HepG2 (cell line): Measurements from ENCODE around the gene IFT52. TPM values are rescaled to one million over a fixed set of nuclear protein-coding genes. Genes with fewer than 3 reads are reported as not detected.

Source experiments
- ETV5 ChIP-seq: IDR thresholded peaks from 2 replicates; pipeline ENCODE4 v1.6.1; 2018; ENCODE audit warnings: missing biosample characterization, missing genetic modification reagents, inconsistent platforms, borderline replicate concordance
- FOXO1 ChIP-seq: sonication (generic); formaldehyde crosslinking; IDR thresholded peaks from 2 replicates; pipeline ENCODE4 v1.4.0; 2020; ENCODE audit warnings: missing genetic modification reagents
- HMG20A ChIP-seq: IDR thresholded peaks from 2 replicates; pipeline ENCODE4 v1.6.1; 2016; ENCODE audit warnings: borderline replicate concordance
- HOXA5 ChIP-seq: sonication (generic); formaldehyde crosslinking; IDR thresholded peaks from 2 replicates; pipeline ENCODE4 v1.4.0; 2020; ENCODE audit warnings: missing genetic modification reagents
- ISX ChIP-seq: sonication (generic); formaldehyde crosslinking; conservative IDR thresholded peaks from 2 replicates; pipeline ENCODE4 v1.5.0; 2020; ENCODE audit warnings: missing genetic modification reagents
- JUND ChIP-seq: sonication (generic); formaldehyde crosslinking; IDR thresholded peaks from 2 replicates; pipeline ENCODE4 v1.8.0; 2022; ENCODE audit warnings: mild to moderate bottlenecking, missing genetic modification reagents
- NKX3-1 ChIP-seq: sonication (generic); formaldehyde crosslinking; IDR thresholded peaks from 2 replicates; pipeline ENCODE4 v1.5.0; 2020; ENCODE audit warnings: missing genetic modification reagents
- PAWR ChIP-seq: sonication (generic); formaldehyde crosslinking; IDR thresholded peaks from 2 replicates; pipeline ENCODE4 v1.4.0; 2020; ENCODE audit warnings: missing genetic modification reagents, mild to moderate bottlenecking, borderline replicate concordance
- RARG ChIP-seq: sonication (generic); formaldehyde crosslinking; IDR thresholded peaks from 2 replicates; pipeline ENCODE4 v1.4.0; 2020; ENCODE audit warnings: low read depth, mild to moderate bottlenecking, missing genetic modification reagents
- SCMH1 ChIP-seq: sonication (generic); formaldehyde crosslinking; IDR thresholded peaks from 2 replicates; pipeline ENCODE4 v1.9.0; 2021; ENCODE audit warnings: missing genetic modification reagents, mild to moderate bottlenecking, borderline replicate concordance
- SP5 ChIP-seq: IDR thresholded peaks from 2 replicates; pipeline ENCODE4 v1.6.1; 2016; ENCODE audit warnings: low read depth, borderline replicate concordance
- TP53 ChIP-seq: sonication (generic); formaldehyde crosslinking; conservative IDR thresholded peaks from 2 replicates; pipeline ENCODE4 v1.4.0; 2020; ENCODE audit warnings: missing genetic modification reagents
- ZBTB21 ChIP-seq: sonication (generic); formaldehyde crosslinking; IDR thresholded peaks from 2 replicates; pipeline ENCODE4 v1.4.0; 2020; ENCODE audit warnings: missing genetic modification reagents
- ZC3H13 ChIP-seq: sonication (generic); formaldehyde crosslinking; IDR thresholded peaks from 2 replicates; pipeline ENCODE4 v1.8.1; 2023; ENCODE audit warnings: mild to moderate bottlenecking, missing genetic modification reagents, moderate library complexity
- ZNF329 ChIP-seq: sonication (generic); formaldehyde crosslinking; IDR thresholded peaks from 2 replicates; pipeline ENCODE4 v1.9.0; 2021; ENCODE audit warnings: low read depth, mild to moderate bottlenecking, missing genetic modification reagents
- ZNF501 ChIP-seq: sonication (generic); formaldehyde crosslinking; IDR thresholded peaks from 2 replicates; pipeline ENCODE4 v1.5.1; 2020; ENCODE audit warnings: mild to moderate bottlenecking, moderate library complexity, missing genetic modification reagents
- ZNF547 ChIP-seq: sonication (generic); formaldehyde crosslinking; IDR thresholded peaks from 2 replicates; pipeline ENCODE4 v1.5.1; 2020; ENCODE audit warnings: mild to moderate bottlenecking, missing genetic modification reagents
- ZNF777 ChIP-seq: sonication (generic); formaldehyde crosslinking; IDR thresholded peaks from 2 replicates; pipeline ENCODE4 v1.4.0; 2020; ENCODE audit warnings: missing genetic modification reagents
- ZSCAN25 ChIP-seq: sonication (generic); formaldehyde crosslinking; IDR thresholded peaks from 2 replicates; pipeline ENCODE4 v1.8.0; 2022; ENCODE audit warnings: mild to moderate bottlenecking, missing genetic modification reagents
- polyA plus RNA-seq, 8 experiments: library from polyadenylated mRNA; depleted of rRNA in 3 of 8; stranded (reverse) in 7 of 8; unstranded in 1 of 8; fragments of >200 nt; fragmentation: Illumina TruSeq in 4 of 8; extraction: Trizol in 4 of 8; gene quantifications; 2 replicates each; pipeline versions ENCODE4 v1.2.1 to v1.2.3, GENCODE V29; 2011 to 2016; ENCODE audit warnings: low read depth in 4 of 8, missing spikeins in 1 of 8, mixed read lengths in 1 of 8; ENCODE audit not compliant: insufficient read depth in 1 of 8
- total RNA-seq, 5 experiments: library from RNA; depleted of rRNA; stranded (reverse); fragments of >200 nt; fragmentation: Illumina TruSeq; extraction: Trizol; gene quantifications; 2 replicates each; pipeline ENCODE4 v1.2.3, GENCODE V29; 2016; ENCODE audit warnings: low read depth in 1 of 5
- TF ChIP-seq, protein P1 (sequence below): sonication (generic); formaldehyde crosslinking; IDR thresholded peaks from 2 replicates; pipeline ENCODE4 v1.4.0; 2020; ENCODE audit warnings: missing genetic modification reagents, mild to moderate bottlenecking, borderline replicate concordance
- TF ChIP-seq, protein P2 (sequence below): IDR thresholded peaks from 2 replicates; pipeline ENCODE4 v1.4.0; 2020; ENCODE audit warnings: mild to moderate bottlenecking, missing genetic modification reagents
- TF ChIP-seq, protein P3 (sequence below): sonication (generic); formaldehyde crosslinking; IDR thresholded peaks from 2 replicates; pipeline ENCODE4 v1.4.0; 2020; ENCODE audit warnings: mild to moderate bottlenecking, missing genetic modification reagents, borderline replicate concordance

The IFT52 gene
- total and polyA plus RNA-seq, 2 of the 13 experiments (the other 11 are each of a cell fraction or from before 2014, with no cell fraction given) = 48.0 to 64.0 TPM

DNA sequence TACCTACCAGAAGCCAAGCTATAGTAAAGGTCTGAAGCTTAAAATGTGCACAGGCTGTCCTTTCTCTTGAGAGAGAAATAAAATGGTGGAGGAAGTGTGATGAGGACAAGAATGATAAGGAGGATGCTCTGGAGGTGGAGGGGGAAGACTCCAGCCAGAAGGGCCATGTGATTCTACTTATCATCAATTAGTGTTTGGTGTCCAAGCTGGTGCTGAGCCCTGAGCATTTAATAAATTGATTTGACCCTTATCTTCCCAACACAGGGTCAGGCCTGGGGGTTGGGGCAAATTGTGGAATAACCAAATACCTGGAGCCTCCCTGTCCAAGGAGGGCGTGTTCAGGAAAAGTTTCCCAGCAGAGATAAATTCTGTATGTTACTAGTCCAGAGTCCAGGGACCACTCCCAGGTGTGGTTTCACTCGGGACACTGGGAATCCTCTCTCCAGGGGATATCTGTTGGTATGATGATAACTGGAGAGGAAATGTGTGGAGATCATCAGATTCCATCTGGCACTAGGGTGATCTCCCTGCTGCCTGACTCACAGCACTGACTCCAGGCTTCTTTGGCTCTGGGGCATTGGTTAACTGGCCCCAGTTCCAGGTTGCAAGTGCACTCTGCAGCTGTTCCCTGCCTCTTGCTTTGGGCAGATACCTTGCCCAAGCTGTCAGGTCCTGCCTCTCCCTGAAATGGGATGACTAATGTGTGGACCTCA, 72.4 kb downstream of the IFT52 start (continued):
- TF ChIP-seq, protein P1, sequence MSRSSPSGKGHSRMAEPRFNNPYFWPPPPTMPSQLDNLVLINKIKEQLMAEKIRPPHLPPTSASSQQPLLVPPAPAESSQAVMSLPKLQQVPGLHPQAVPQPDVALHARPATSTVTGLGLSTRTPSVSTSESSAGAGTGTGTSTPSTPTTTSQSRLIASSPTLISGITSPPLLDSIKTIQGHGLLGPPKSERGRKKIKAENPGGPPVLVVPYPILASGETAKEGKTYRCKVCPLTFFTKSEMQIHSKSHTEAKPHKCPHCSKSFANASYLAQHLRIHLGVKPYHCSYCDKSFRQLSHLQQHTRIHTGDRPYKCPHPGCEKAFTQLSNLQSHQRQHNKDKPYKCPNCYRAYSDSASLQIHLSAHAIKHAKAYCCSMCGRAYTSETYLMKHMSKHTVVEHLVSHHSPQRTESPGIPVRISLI (CRISPR knock-in tag) = no peak
- TF ChIP-seq ZNF777 (CRISPR knock-in tag) (no peak), SCMH1 (no peak), JUND (CRISPR knock-in tag) (0 out of 2 replicates have a peak, but pooled peaks have one; percentile 17), SP5 (CRISPR knock-in tag) (no peak), RARG (CRISPR knock-in tag) (no peak), ZC3H13 (CRISPR knock-in tag) (no peak), TP53 (CRISPR knock-in tag) (no peak), NKX3-1 (CRISPR knock-in tag) (no peak), HMG20A (CRISPR knock-in tag) (no peak), HOXA5 (CRISPR knock-in tag) (no peak), ZNF547 (CRISPR knock-in tag) (0 out of 2 replicates have a peak, but pooled peaks have one; percentile 45), ZNF501 (CRISPR knock-in tag) (no peak), ETV5 (CRISPR knock-in tag) (peak; percentile 23; the same call in 1 of the 2 replicates), PAWR (CRISPR knock-in tag) (no peak), FOXO1 (CRISPR knock-in tag) (no peak), ISX (CRISPR knock-in tag) (no peak), ZBTB21 (CRISPR knock-in tag) (no peak), ZSCAN25 (CRISPR knock-in tag) (no peak), ZNF329 (CRISPR knock-in tag) (no peak)
- TF ChIP-seq, protein P2, sequence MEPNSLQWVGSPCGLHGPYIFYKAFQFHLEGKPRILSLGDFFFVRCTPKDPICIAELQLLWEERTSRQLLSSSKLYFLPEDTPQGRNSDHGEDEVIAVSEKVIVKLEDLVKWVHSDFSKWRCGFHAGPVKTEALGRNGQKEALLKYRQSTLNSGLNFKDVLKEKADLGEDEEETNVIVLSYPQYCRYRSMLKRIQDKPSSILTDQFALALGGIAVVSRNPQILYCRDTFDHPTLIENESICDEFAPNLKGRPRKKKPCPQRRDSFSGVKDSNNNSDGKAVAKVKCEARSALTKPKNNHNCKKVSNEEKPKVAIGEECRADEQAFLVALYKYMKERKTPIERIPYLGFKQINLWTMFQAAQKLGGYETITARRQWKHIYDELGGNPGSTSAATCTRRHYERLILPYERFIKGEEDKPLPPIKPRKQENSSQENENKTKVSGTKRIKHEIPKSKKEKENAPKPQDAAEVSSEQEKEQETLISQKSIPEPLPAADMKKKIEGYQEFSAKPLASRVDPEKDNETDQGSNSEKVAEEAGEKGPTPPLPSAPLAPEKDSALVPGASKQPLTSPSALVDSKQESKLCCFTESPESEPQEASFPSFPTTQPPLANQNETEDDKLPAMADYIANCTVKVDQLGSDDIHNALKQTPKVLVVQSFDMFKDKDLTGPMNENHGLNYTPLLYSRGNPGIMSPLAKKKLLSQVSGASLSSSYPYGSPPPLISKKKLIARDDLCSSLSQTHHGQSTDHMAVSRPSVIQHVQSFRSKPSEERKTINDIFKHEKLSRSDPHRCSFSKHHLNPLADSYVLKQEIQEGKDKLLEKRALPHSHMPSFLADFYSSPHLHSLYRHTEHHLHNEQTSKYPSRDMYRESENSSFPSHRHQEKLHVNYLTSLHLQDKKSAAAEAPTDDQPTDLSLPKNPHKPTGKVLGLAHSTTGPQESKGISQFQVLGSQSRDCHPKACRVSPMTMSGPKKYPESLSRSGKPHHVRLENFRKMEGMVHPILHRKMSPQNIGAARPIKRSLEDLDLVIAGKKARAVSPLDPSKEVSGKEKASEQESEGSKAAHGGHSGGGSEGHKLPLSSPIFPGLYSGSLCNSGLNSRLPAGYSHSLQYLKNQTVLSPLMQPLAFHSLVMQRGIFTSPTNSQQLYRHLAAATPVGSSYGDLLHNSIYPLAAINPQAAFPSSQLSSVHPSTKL (CRISPR knock-in tag) = no peak
- TF ChIP-seq, protein P3, sequence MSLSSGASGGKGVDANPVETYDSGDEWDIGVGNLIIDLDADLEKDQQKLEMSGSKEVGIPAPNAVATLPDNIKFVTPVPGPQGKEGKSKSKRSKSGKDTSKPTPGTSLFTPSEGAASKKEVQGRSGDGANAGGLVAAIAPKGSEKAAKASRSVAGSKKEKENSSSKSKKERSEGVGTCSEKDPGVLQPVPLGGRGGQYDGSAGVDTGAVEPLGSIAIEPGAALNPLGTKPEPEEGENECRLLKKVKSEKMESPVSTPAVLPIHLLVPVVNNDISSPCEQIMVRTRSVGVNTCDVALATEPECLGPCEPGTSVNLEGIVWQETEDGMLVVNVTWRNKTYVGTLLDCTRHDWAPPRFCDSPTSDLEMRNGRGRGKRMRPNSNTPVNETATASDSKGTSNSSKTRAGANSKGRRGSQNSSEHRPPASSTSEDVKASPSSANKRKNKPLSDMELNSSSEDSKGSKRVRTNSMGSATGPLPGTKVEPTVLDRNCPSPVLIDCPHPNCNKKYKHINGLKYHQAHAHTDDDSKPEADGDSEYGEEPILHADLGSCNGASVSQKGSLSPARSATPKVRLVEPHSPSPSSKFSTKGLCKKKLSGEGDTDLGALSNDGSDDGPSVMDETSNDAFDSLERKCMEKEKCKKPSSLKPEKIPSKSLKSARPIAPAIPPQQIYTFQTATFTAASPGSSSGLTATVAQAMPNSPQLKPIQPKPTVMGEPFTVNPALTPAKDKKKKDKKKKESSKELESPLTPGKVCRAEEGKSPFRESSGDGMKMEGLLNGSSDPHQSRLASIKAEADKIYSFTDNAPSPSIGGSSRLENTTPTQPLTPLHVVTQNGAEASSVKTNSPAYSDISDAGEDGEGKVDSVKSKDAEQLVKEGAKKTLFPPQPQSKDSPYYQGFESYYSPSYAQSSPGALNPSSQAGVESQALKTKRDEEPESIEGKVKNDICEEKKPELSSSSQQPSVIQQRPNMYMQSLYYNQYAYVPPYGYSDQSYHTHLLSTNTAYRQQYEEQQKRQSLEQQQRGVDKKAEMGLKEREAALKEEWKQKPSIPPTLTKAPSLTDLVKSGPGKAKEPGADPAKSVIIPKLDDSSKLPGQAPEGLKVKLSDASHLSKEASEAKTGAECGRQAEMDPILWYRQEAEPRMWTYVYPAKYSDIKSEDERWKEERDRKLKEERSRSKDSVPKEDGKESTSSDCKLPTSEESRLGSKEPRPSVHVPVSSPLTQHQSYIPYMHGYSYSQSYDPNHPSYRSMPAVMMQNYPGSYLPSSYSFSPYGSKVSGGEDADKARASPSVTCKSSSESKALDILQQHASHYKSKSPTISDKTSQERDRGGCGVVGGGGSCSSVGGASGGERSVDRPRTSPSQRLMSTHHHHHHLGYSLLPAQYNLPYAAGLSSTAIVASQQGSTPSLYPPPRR (CRISPR knock-in tag) = 0 out of 2 replicates have a peak, but pooled peaks have one; percentile 14
